CD4-positive, alpha-beta T cell treated with Interleukin-15 for 4 hours (primary cell): Measurements from ENCODE around the gene SLAMF7.
"Not testable (repeated sequence)": the region's sequence is repeated elsewhere in the genome, so short reads cannot be mapped to it uniquely, and the experiment has no call there.

Experiments used
- DNase-seq: peaks from one replicate; pipeline ENCODE4 v3.0.0-alpha.2; 2020; ENCODE audit warnings: low spot score

SLAMF7 gene

DNA sequence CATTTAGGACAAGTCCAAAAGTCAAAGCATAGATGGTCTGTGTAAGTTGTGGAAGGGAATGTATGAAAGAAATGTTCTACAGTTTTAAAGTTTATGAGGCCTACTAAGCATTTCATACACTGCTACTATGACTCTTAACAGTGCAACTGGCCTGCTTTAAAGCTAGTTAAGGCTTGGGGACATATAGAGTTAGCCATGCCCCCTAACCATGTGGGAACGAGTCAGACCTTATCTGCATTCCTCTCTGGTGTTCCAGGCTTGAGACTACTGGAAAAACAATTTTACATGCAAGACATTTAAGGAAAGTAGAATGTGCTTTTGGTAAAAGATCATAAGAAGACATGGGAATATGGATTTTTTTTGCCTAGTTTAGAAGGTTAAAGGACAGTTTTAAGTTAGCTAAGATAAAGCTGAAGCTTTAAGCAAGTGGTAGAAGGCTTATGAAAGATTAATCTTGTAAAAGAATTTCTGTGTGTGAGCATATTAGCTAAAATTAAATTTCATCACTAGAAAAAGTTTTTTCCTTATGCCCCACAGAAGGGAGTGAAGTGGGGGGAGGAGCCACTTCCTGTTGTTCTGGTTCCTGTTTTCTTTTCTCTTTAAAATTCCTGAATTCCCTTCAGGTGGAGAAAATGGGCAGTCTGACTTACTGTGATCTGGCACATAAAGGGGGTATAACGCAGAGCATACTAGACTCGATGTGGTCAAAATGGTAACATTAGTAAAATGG lies 18.5 kb upstream of the SLAMF7 start:
- no peak for DNase-seq

DNA sequence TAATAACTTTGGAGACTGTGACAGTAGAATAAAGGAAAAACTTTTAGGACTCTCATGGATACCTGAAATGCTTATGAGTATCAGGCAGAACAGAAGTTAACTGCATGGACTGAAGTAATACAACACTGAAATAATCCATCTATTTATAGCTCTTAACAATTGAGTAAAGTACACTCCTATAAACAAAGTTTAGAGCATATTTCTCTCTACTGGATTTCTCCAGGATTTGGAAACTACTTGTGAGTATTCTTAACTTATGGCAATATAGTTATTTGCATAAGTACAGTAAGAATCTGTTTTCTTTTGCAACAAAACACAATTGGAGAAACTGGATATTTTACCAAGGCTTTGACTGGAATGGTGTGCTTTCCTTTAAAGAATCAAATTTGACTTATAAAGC lies 17.6 kb upstream of the SLAMF7 start:
- no peak for DNase-seq

DNA sequence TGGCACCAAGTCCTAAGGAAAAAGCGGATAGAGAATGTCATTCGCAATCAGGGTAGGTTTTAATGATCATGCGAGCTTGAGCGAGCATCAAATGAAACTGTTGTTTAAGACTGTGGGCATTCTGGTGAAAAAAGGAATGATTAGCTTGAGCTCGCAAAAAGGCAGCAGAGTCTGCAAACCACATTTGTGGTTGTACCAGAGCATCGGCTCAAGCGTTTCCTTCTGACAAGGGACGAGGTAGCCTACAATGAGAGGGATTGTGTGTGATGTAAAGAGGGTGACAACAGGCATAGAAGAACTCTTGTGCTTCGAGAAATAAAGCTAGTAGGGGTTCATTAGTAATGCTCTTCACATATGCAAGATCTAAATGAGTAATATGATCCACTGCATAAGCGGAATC lies 16.3 kb upstream of the SLAMF7 start:
- DNase-seq: no peak

DNA sequence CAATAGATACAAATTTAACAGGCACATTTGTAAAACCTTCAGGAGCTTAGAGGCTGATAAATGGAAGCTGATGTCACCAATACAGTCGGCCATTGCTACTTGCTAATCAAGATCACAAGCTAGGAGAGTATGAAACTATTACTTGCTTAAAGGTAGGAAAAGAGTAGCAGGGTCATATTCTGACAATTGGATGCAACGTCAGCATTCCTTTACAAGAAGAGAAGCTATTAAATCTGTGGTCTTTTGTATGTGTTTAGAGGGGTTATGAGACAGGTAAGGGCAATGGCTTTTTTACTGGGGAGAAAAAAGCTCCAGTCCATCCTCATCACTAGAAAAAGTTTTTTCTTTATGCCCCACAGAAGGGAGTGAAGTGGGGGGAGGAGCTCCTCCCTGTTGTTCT lies 15.7 kb upstream of the SLAMF7 start:
- no peak for DNase-seq

DNA sequence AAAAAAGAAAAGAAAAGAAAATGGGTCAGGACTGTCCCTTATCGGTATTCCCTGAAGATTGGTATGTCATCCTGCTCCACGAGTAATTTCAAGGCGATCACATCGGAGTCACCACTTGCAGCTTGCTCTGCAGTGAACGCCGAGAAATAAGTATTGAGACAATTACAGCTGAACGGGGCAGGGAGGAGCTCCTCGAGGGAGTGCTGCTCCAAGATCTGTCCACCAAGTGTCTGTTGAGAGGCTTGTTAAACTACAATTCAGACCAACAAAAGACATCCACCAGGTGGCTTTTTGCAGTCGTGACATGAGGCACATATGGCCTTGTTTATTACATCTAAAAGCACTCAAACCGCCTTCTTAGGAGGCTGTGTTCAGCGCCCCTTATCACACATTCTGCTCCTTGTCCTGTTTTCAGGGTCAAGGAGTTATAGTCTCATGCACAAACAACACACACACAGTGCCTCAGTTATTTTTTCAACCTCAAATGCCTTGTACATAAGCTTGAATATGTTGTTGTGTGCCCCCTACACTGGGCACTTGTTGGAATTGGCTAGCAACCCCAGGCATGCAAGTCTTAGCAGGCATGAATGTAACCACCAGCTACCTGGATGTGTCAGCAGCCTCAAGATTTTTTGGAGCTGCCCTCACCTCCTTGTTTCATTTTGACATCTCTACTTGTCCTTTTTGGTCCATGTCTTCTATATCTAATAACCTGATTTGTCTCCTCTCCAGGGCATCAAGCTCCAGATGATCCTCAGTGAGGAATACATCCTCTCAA lies 14.4 kb upstream of the SLAMF7 start:
- DNase-seq: no peak

DNA sequence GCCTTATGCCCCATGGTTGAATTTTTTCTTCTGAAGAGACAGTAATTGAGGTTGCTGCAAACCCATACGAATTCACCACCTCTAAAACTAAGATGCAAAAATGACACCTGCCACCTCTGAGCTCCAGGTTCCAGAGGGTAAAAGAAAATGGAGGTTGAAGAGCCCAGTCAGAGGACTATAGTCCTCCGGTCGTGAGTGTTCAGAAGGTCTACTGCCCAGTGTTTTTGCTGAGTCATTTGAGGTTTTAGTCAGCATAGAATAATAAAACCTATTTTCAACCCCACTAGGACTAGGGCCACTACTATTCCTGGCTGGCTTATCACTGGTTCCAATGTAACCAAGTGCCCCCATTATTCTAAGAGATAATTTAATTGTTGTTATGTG lies 12.9 kb upstream of the SLAMF7 start:
- no peak for DNase-seq

DNA sequence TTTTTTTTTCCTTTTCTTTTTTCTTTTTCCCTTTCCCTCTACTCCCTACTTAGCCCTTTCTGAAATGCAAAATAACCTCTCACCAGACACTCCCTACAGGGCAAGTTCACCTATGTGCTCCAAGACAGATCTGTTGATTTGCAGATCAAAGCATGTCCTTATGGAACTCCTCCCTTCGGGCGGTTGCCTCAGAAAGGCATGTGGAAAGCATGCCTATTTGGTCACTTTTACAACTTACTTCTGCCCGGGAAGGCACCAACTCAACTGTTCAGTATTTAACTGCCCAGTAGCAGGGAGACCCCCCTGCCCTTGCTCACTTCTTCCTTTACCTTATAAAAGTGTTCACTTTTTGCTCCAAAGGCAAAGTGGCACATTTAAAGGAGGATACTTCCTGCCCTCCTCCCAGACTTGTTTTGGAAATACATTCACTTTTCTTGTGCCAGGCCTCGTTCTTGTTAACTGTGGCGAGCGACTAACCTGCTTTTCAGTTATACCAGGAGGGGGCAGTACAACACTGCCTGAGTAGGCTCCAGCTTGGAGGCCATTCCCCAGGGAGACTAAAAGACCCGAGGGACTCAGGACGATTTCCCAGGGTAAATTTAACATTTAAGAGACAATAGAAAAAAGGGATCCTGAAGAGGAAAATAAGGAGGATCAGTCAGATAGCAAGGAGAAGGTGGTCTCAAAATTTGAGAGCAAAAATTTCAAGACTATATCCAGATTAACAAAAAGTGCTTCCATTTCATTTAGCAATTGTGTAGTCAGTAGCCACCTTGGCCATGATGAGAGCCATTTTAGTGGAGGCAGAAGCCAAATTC lies 12.3 kb upstream of the SLAMF7 start:
- DNase-seq: peak; percentile 81

DNA sequence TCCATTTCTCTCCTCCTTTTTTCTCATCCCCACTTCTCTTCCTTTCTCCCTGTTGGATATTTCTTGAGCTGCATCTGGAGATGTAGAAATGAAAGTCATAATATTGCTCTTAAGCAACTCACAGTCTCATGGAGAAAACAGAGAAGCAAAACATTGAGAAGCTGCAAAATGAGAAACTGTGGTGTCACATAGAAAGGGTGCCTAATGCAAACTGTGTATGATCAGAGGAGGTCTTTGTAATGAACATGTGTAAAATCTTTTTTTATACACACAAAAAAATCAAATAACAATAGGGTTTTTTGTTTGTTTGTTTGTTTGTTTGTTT lies 11.8 kb upstream of the SLAMF7 start:
- no peak for DNase-seq

DNA sequence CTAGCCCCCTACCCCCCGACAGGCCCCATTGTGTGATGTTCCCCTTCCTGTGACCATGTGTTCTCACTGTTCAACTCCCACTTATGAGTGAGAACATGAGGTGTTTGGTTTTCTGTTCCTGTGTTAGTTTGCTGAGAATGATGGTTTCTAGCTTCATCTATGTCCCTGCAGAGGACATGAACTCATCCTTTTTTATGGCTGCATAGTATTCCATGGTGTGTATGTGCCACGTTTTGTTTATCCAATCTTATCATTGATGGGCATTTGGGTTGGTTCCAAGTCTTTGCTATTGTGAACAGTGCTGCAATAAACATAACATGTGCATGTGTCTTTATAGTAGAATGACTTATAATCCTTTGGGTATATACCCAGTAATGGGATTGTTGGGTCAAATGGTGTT lies 7.5 kb upstream of the SLAMF7 start:
- not testable (repeated sequence) for DNase-seq

DNA sequence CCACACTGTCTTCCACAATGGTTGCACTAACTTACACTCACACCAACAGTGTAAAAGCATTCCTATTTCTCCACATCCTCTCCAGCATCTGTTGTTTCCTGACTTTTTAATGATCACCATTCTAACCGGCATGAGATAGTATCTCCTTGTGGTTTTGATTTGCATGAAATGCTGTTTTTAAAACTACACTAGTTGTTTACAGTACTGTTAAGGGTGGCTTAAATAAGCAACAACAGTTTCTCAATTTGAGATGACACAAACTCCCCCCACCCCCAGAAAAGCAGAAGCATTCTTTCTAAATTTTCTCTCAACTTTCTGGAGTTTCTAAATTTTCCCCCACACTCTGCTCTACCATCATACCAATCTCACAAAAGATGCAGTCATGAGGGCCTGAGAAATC lies 7.1 kb upstream of the SLAMF7 start:
- no peak for DNase-seq

DNA sequence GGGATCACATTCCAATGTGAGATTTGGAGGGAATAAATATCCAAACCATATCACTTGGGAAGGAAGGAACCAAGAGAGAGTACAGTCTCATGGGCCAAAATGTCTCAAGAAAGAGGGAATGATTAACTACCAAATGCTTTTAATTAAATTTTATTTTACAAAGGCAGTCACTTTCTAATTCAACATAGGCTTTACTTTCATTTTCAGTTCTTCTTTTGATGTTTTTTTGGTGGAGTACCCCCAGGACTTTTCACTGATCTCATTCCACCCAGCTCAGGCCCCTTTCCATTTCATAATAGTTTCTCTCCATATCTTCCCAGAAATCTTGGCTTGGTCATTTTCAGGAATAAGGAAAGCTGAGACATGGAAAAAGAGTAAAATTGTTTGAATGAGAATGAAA lies 5.1 kb upstream of the SLAMF7 start:
- DNase-seq: no peak

DNA sequence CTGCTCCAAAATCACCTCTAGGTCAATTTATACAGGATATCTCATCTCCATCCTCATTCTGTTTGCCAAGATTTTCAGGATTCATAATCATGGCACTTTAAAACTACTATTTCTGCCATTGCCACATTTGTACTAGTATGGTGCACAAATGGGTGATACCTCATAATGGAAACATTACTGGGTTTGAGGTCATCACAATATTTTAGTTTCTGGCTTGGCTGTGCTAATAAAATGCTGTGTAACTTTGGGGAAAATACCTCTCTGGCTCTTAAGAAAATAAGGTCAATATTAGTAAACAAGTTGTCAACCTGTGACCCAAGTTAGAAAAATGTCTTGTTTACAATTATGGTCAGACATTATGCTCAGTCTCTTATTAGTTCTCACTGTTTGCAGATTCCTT lies 4.7 kb upstream of the SLAMF7 start:
- no peak for DNase-seq

DNA sequence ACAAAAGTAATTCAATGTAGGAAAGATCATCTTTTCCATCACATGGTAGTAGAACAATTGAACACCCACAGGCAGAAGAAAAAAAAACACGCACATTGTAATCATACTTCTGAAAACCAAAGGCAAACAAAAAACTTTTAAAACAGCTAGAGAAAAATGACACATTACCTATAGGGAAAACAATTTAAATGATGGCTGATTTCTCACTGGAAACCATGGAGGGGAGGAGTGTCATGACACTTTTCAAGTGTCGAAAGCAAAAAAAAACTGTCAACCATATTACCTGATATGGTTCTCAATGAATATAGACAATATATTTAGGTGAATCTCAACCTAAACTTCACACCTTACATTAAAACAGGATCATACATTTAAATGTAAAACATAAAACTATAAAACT lies 776 bp upstream of the SLAMF7 start:
- DNase-seq: no peak

DNA sequence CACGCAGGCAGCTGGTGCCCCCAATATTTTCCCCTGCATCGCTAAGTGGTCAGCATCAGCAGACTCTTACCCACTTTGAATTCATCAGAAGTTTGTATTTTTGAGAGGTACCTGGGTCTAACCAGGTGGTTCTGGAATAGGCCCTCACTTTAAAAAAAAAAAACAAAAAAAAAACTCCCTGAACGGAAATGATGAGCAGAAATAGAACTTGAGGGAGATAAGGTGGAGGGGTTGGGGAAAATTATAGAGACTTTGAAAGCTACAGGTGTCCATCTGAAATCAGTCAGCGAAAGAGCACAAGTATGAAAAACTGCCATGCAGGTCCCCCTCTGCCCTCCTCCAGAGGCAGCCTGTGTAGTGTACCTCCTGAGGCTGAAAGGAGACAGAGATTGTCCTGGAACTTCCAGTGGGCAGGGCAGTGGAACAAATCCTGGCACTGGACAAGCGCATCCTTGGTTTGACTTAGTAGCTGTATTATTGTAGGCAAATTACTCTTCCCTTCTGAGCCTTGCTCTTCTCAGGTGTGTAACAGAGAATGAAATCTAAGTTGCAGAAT lies 1.2 kb downstream of the SLAMF7 start:
- no peak for DNase-seq

DNA sequence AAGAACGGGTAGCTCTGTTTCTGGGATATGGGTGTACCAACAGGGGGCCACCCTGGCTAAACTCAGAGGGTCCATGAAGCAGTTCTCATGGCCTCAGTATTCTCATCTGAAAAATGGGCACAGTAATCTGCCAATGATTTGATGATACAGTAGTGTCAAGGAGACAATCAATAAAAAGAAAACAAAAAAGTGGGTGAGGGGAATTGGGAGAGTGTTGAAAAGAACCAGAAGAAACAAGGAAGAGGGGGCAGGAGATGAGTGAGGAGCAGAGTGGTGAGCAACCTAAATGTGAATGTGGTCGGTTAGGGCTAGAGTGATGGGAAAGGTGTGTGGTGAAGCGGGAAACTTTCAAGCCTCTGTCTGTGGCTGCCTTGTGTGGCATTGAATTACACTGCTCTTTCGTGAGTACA lies 2.0 kb downstream of the SLAMF7 start:
- DNase-seq: no peak

DNA sequence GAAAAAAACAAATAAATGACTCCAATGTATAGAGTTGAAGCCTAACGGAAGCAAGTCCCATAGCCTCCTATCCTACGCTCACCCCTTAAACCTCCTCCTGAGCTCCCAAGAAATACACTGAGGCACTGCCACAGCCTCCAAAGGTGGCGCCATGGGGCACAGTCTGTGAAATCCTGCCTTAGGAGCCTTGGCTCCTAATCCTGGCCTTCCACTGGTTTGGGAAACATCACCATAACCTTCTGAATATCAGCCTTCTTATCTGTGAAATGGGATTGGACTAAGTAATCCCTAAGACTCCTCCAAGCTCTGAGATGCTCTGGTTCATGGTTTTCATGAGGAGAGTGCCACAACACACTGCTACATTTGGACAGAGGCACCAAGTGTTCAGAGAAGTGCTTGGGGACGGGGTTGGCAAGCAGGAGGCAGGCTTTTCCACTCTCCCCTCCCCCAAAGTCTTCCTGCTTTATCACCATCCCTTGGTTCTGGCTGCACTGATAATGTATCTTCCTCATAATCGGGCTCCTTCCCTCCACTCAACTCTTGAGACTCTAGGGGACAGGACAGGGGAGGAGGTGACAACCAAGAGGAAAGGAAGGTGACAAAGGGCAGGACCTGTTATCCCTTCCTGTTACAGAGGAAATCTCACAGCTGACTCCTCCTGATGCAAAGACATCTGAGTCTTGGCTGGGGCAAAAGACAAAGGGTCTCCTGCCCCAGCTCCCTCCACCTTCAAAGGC lies 2.7 kb downstream of the SLAMF7 start:
- no peak for DNase-seq

DNA sequence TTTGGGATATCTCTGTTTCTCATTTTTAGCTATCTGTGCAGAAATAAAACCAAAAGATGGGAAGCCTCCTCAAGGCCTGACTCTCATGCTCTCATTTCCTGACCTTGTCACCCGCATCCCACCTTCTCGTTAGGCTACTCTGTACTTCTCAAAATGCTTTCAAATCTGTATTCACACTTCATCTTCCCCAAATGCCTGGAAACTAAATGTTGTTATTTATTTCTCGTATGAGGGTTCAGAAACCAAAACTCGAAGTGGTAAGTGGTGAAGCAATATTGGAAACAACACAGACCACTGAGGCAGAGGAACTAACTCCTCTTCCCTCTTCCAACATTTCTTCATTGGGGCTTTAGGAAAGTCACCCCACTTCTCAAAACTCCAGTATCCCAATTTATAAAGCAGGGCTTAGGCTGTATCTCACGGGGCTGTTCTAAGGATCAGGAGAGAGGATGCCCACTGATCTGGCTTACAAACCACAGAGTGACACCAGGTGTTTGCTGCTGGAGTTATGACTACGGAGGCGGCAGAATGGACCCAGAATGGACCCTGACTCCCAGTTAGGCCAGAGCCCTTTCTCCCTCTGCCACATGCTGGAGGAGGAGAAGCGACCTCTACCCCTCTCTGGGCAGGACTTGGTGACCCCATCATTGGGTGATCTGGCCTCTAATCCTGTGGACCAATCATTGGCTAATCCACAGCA lies 3.5 kb downstream of the SLAMF7 start:
- DNase-seq: no peak

DNA sequence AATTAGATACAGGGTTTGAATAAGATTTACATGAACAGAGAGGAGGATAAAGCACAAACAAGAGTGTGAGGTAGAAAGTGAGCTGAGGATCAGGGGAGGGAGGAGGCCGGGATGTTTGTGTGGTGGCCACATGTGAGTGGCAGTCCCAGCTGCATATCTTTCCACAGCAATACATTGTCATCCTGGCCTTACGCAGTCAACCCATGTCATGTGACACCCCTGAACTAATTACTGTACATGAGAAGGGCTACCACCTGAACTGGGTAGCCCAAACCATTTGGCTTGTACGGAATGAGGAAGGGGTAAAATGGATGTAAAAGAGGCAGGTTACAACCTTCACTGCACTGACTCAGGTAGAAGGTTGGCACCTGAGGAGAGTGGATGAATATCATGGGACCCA lies 4.2 kb downstream of the SLAMF7 start:
- DNase-seq: no peak

DNA sequence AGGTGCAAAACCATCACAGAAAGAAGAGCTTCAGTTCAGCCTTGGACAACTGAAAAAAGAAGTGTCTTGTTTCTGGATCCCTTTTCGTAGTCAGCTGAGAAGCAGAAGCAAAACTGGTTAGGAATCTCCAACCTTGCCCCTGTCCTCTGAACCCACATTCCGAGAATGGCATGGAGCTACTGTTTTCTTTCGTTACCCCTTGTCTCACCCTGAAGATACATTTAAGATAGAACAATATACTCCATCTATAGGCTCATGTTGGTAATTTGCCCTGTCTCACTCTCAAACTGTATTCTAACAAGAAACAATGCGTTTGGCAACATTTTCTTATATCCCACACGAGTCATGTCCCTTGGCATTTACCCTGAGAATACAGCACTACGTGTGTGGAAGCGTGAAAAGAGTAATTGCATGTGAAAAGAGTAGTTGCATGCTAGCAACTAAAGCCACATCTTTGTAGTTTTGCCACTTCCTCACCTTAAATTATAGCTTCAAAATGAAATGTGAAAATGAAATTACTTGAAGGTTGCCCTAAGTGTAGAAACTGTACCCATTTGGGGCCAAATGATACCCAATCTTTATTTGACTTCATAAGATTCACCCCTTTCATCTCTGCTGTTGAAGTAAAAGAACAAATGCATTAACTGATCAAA lies 5.3 kb downstream of the SLAMF7 start:
- DNase-seq: peak; percentile 33

DNA sequence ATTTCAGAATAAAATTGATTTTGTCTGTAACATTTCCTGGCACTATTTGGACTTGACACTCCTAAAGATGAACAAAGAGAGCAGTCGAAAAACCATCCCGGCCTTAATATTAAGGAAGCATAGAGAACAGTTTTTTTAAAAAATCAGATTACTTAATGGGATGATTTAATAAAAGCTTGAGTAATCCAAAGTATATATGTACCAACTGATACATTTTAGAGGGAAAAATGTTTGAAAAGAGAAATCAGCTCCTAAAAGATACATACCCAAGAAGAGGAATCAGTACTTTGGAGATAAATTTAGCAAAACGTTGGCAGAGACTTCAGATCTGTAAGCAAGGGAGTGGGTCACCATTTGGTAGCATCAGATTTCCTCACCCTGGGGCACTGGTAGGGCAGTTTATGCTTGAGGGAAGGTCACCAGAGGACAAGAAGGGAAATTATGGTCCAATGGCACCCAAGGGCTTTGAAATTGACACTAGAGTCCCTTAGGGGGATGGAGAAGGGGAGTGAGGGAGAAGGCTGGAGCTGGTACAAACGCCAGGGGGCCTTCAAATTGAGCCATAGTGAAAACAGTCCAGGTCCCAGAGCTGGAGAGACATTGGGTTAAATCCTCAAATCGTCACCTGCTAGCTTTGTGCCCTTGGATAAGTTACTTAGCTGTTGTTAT lies 5.9 kb downstream of the SLAMF7 start:
- no peak for DNase-seq
